Stimulated activated CD4-positive, alpha-beta T cell treated with anti-CD3 and anti-CD28 coated beads, Interleukin-1b, Interleukin-23, amount 100 ng/mL, for 1 hour (primary cell): ENCODE results near the gene IQCN.

Experiments used
- DNase-seq, 2 donors: peaks; one replicate each; pipeline ENCODE4 v3.0.0-alpha.2; 2020; ENCODE audit warnings: low read depth in 2 of 2

IQCN gene

DNA sequence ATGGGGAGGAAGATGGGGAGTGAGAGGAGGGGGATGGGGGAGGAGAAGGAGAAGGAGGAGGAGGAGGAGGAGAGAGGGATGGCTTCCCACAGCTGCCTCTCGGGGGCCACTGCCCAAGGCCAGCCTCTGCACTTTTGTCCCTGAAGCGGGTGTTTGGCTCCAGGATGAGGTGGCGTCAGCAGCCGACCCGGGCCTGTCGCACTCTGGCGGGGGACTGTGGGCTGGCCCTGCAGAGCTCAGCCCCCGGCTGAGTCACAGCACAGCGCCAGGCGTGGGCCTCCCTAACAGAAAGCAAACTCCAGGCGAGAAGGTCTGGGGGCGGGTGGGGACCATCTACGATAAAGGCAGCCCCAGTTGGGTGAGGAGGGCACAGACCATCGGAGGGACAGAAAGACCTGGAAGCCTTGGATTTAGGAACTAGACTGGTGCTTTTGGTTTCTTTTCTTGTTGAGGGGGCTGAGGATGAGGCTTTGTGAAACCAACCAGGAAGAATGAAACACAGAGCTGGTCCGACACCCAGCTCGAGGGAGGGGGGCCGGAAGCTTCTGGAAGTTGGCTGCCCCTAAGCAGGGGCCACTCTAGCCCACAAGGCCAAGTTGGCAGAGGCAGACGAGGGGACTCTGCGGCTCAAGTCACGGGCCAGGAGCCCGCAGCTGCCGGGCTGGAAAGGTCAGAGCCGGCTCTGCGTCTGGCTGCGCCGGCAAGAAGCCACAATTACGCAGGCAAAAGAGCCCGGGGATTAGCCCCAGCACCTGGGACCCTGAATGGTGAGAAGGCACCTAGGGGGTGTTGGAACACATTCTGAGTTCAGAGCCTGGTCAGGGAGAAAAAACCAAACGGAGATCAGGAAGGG, 30.4 kb upstream of the IQCN start:
- peak; percentile 57 to 64 for DNase-seq

DNA sequence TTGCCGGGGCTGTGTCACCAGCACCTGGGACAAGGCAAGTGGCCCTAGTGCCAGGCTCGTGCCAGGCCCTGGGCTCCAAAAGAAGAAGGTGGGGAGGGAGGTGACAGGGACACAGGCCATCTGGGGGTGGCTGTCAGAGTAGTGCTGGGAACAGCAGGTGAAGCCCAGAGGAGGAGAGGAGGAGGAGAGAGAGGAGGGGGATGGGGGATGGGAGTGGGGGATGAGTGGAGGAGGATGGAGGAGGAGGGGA, 29.9 kb upstream of the IQCN start:
- no peak for DNase-seq

DNA sequence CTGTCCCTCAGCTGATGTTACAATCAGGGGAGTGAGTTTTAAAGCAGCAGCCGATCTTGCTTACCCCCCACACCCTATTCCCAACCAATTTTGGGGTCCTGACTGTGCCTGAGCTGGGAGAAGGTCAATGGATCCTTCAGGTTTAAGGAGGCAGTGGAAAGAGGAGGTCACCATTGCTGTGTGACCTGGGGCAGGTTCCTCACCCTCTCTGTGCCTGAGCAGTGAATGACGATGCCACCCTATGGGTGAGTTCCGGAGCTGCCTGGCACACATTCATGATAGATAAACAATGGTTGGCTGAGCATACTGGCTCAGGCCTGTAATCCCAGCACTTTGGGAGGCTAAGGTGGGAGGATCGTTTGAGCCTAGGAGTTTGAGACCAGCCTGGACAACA, 27.5 kb upstream of the IQCN start:
- no peak for DNase-seq

DNA sequence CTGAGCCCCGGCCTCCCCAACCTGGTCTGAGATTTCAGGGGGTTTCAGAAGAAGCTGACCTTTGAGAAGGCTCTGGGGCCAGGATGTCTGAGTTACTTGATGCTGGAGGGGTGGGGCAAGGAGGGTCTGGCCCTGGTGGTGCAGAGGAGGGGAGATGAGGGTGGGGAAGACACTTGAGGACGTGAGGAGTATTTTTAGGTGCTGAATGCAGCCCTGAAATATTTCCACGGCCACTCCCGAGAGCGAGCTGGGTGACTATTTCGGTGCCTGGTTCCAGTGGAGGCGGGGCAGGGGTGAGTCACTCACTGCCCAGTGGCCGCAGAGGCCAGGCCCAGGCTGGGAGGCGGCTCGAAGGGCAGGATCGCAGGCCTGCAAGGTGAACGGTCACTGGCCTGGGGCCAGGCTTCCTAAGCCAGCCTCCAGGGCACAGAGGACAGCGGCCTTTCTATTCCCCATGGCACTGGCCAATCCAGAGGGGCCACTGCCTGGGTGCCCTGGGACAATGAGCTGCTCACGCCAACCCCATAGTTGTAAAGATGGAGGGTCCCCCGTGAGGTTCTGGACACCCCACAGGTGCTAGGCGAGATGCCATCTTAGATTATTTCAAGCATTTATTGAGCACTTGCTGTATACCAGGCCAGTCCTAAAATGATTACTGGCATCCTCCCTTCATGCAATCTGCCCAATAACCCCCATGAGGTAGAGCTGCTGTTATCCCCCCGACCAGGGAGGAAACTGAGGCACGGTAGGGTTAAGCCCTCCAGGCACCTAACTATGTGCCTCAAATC, 26.9 kb upstream of the IQCN start:
- DNase-seq = no peak

DNA sequence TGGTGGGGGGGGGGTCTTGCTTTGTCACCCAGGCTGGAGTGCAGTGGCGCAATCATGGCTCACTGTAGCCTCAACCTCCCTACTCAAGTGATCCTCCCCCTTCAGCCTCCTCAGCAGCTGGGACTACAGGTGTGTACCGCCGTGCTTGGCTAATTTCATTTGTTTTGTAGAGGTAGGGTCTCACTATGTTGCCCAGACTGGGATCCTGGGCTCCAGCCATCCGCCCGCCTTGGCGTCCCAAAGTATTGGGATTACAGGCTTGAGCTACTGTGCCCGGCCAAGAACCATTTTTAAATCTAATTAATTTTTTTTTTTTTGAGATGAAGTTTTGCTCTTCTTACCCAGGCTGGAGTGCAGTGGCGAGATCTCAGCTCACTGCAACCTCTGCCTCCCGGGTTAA, 25.4 kb upstream of the IQCN start:
- DNase-seq = no peak

DNA sequence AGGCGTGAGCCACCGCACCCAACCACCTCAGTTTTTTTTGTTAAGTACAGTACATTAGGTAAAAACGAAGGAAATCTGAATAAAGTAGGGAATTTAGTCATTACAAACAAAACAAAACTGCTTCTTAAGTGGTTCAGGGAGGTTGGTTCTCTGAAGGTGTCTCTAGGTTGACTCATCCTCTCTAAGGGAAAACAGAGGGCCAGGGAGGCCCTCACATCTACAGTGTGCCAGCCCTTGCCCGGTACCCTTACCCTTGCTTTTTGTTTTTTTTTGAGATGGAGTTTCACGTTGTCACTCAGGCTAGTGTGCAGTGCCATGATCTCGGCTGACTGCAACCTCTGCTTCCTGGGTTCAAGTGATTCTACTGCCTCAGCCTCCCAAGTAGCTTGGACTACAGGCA, 24.3 kb upstream of the IQCN start:
- DNase-seq = no peak

DNA sequence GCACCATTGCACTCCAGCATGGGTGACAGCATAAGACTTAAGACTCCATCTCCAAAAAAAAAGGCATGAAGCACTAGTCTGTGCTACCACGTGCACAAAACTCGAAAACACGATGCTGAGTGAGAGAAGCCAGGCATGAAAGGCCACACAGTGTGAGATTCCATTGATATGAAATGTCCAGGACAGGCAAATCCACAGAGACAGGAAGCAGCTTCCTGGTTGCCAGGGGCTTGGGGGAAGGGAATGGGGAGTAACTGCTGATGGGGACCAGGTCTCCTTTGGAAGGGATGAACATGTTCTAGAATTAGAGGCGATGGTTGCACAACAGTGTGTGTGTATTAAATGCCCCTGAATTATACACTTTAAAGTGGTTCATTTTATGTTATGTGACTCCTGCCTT, 23.1 kb upstream of the IQCN start:
- DNase-seq = no peak

DNA sequence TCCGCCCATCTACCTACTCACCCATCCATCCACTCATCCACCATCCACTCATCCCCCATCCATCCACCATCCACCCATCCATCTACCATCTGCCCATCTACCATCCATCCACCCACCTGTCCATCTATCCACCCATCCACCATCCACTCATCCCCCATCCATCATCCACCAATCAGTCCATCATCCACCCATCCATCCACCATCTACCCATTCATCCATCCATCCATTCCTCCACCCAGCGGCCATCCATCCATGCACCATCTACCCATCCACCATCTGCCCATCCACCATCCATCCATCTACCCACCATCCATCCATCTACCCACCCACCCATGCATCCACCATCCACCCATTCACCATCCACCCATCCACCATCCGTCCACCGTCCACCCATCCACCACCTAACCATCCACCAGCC, 20.8 kb upstream of the IQCN start:
- DNase-seq = no peak

DNA sequence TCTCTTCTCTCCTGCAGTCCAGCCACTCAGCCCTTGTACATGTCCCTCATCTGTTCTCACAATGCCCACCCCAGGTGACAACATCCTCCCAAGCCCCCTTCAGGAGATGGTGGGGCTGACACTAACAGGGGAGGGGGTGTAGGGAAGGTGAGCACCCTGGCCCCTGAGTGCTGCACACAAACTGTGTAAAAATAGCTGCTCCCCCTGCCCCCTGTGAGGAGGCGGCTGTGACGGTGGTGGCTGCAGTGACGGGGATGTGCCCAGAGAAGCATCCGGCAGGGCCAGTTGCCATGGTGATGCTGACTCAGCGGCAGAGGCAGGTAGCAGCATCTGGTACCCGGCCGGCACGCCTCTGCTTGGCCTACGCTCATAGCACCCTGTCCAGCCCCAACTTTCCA, 20.2 kb upstream of the IQCN start:
- DNase-seq = peak; percentile 73 to 77

DNA sequence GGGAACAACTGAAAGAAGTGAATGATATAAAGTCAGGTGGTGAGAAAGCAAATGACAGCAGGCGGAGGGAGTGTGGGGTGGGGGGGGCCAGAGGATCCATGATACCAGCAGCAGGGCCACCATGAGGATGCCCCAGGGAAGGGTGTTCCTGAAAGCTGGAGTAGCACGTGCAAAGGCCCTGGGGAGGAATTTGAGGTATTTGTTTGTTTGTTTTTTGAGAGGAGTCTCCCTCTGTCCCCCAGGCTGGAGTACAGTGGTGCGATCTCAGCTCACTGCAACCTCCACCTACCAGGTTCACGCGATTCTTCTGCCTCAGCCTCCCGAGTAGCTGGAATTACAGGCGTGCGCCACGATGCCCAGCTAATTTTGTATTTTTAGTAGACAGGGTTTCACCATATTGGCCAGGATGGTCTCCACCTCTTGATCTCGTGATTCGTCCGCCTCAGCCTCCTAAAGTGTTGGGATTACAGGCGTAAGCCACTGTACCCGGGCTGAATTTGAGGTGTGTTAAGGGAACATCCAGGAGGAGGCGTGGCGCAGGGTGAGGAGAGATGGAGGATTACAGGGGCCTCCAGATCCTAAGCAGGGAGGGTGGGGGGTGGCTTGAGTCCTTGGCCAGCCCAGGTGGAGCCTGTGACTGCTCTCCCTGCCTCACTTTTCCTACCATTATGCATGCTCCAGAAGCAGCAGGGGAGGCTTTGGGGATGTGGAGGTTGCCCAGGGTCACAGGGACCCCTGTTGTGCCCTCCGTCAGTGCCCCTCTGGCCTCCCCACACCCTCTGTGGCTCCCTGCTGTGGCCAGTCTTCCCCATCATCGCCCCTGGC, 19.6 kb upstream of the IQCN start:
- no peak for DNase-seq

DNA sequence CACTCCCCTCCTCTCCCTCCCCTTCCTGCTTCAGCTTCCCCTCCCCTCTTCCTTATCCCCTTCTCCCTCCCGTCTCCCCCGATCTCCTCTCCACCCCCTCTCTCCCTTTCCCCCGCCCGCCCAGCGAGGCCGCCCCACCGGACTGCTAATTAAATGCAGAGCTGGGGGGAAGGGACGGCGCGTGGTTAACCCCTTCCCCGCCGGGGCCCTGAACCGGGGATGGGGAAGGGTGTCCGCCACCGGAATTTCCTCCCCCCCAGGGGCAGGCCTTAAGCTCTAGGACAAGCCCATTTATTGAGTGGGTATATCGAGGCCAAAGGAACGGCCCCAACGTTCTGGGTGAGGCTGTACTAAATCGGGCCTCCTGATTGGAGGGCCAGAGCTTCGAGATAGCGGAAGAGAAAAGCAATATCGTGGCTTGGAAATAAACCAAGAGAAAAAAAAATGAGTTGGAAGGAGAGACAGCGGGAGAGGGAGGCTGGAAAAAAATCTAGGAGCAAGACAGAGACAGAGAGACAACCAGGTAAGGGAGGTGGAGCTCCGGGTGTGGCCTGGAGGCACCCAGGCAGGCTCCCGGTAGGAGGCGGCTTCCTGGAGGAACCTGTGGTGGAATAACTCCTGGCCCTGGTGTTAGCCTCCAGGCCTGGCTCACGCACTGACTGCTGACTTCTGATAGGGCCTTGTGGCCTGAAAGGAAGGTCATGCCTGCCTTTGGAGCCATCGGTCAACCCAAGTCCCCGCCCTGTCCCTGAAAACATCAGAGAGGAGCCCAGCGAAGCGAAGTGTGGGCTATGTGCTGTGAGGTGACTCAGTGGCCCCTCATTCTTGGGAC, 18.8 kb upstream of the IQCN start:
- no peak for DNase-seq

DNA sequence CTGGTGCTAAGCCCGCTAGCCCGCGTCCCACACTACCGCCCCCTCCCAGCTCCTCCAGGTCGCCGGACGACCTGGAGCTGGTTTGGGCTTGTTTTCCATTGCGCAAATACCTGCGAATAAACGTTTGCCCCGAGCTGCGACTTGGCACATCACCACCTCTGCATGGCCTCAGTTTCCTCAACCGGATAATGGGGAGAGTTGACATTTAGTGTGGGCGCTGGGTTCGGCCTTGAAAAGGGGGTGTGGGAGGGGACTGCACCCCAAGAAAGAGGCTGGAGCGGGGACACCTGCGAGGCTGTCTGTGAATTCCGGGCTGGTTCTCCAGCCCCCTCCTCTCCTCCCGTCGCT, 18.2 kb upstream of the IQCN start:
- DNase-seq = no peak

DNA sequence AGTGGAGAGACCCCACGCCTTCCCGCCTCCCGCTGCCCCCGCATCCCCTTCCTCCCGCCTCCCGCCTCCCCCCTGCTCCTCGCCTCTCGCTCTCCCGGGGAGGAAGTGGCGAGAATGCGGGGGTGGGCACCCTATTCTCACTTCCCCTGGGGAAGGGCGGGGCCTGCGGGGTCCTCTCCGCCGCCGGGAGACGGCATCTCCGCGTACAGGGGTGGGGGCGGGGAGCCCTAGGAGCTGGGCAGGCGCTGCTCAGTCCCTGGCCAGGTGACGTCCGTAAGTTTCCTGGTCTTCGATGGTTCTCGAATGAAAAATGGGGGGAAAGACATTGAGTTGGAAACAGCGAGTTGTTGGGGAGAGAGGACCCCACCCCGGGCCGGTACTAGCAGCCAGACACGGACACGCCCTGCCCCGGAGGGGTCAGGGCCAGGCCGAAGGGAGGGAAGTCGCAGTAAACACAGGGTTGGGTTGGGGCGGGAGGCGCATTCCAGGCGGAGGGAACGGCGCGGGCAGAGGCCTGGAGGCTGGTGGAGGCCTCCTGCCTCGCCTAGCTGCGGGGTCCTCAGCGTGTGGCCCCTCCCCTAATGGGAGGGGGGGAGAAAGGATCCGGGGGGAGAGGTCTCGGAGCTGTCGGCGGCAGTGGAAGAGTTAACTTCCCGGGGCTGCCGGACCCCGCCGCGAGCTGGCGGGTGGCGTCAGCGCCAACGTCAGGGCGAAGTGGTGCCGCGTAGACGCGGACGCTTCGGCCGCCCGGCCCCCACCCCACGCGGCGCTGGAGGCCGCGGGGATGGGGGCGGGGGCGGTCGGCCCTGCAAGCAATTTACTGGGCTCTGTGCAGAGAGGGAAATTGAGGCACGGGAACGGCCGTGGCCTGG, 17.6 kb upstream of the IQCN start:
- DNase-seq = no peak

DNA sequence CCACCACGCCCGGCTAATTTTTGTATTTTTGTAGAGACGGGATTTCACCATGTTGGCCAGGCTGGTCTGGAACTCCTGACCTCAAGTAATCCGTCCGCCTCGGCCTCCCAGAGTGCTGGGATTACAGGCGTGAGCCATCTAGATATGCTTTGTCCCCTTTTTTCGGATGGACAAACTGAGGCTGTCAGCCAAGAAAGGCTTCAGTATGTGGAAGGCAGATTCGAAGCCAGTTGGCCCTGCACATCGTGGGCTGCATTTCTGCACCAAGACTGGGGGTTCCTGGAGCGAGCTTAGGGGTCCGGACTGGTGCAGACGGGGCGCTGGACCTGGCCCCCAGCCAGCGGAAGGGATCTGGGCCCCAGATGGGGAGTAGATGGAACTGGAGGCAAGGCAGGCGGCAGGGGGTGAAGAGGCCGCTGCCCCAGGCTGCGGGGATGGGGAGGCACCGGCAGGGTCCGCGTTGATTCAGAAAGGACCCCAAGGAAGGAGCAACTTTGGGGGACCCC, 16.8 kb upstream of the IQCN start:
- no peak for DNase-seq

DNA sequence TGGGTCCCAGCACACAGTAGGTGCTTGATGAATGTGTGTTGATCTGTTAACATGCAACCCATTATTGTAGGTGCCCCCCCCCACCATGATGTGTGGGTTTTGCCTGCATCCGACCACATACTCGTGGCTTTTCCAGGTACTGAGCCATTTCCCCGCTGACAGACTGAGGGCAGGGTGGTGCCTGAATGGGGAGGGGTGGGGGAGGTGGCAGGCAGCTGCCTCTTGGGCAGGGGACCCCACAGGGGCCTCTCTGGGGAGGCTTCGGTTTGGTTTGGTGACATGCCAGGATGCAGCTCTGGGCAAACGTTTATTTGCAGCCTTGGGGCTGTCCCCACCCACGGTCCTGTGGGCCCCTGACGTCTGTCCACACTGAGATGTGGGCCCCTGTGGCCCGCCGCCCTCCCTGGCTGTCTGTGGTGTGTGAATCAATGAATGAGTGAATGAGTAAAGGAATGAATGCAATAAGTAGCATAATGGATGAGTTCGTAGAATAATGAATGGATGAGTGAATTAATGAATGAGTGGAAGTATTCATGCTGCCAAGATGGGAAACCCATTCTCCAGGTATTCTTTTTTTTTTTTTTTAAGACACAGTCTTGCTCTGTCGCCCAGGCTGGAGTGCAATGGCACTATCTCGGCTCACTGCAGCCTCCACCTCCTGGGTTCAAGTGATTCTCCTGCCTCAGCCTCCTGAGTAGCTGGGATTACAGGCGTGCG, 16.2 kb upstream of the IQCN start:
- no peak for DNase-seq

DNA sequence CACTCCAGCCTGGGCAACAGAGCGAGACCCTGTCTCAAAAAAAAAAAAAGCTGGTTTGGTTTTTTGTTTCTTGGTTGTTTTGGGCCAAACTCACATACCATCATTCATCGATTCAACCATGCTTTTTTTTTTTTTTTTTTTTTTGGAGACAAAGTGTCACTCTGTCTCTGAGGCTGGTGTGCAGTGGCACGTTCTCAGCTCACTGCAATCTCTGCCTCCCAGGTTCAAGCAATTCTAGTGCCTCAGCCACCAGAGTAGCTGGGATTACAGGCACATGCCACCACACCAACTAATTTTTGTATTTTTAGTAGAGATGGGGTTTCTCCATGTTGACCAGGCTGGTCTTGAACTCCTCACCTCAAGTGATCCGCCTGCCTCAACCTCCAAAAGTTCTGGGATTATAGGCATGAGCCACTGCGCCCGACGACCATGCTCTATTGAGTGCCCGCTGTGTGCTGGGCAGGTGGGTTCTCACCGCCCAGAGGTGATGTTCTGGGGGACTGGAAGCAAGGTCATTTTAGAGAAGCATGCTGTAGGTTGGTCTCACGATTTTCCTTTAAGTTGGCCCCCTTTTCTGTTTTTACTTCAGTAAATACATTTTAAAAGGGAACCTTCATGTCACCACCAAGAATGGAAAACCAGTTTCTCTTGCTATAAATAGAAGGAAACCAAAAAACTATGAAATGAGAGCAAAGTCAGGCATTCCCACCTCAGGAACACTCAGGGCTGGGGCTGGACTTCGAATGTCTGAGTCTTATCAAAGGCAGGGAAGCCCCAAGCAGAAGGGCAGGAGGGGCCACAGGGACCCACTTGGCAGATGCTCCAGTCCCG, 15.4 kb upstream of the IQCN start:
- no peak for DNase-seq

DNA sequence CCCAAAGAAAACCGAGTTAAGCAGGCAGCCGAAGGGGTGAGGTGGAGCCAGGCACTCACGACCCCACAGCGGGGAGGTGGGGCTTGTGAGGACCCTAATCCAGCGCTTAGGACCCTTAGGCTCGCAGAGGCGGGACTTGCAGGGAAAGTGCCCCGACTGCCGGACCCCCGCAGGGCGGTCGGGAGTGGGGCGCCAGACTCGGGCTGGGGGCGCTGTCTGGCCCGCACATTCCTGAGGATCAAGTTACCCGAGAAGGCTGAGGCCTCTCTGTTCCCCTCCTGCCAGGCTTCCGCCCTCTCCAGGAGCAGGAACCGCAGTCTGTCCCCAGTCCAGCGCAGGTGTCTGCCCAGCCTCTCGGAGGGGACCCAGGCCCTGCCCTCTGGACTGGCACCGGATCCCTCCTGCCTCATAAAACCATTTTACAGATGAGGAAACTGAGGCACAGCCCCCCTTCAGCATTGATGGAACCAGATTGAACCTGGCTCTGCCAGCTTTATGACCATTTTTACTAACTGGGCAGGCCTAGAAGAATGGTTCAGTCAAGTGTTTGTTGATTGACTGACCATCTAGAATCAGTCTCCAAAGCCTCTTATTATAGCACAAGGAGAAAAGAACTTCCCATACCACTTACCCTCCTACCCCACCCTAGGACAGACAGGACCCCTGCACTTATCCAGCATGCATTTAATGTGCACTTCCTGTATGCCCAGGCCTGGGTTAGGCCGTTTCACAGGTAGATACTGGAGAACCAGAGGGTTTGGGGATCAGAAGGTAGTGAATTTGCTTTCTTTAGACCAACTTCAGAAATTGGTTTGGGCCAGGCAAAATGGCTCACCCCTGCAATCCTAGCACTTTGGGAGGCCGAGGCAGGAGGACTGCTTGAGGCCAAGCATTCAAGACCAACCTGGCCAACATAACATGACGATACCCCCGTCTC, 13.9 kb upstream of the IQCN start:
- no peak for DNase-seq
